Measurements from ENCODE around the gene RHCE.

RHCE gene

DNA sequence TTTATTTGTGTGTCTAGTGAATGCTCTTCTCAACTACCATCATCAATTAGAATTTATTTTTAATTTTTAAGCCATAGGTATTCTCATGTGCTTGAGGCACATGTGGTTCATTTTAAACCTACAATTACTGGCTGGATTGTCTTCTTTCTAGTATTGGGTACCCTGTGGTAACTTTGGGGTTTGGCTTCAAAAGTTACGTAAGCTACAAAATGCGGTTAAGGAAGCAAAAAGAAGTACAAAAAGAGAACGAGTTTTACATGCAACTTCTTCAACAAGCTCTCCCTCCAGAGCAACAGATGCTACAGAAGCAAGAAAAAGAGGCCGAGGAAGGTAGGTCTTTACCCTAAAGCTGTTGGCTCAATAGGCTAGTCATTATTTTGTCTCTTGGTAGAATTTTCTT is 35.9 kb upstream of the RHCE start:
- TF ChIP-seq TAF1 (IDR thresholded peaks at IDR 0.05; ENCODE audit: borderline replicate concordance, insufficient read depth, low read length), result no peak
- TF ChIP-seq, protein P1, sequence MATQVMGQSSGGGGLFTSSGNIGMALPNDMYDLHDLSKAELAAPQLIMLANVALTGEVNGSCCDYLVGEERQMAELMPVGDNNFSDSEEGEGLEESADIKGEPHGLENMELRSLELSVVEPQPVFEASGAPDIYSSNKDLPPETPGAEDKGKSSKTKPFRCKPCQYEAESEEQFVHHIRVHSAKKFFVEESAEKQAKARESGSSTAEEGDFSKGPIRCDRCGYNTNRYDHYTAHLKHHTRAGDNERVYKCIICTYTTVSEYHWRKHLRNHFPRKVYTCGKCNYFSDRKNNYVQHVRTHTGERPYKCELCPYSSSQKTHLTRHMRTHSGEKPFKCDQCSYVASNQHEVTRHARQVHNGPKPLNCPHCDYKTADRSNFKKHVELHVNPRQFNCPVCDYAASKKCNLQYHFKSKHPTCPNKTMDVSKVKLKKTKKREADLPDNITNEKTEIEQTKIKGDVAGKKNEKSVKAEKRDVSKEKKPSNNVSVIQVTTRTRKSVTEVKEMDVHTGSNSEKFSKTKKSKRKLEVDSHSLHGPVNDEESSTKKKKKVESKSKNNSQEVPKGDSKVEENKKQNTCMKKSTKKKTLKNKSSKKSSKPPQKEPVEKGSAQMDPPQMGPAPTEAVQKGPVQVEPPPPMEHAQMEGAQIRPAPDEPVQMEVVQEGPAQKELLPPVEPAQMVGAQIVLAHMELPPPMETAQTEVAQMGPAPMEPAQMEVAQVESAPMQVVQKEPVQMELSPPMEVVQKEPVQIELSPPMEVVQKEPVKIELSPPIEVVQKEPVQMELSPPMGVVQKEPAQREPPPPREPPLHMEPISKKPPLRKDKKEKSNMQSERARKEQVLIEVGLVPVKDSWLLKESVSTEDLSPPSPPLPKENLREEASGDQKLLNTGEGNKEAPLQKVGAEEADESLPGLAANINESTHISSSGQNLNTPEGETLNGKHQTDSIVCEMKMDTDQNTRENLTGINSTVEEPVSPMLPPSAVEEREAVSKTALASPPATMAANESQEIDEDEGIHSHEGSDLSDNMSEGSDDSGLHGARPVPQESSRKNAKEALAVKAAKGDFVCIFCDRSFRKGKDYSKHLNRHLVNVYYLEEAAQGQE (IDR thresholded peaks at IDR 0.05; ENCODE audit: insufficient read depth in 1 of 2, low read depth in 2 of 2, low read length in 2 of 2), result no peak
- no peak for TF ChIP-seq FOXP2 (optimal IDR thresholded peaks at IDR 0.05; ENCODE audit: borderline replicate concordance, extremely low read depth, extremely low read length, insufficient read depth)

DNA sequence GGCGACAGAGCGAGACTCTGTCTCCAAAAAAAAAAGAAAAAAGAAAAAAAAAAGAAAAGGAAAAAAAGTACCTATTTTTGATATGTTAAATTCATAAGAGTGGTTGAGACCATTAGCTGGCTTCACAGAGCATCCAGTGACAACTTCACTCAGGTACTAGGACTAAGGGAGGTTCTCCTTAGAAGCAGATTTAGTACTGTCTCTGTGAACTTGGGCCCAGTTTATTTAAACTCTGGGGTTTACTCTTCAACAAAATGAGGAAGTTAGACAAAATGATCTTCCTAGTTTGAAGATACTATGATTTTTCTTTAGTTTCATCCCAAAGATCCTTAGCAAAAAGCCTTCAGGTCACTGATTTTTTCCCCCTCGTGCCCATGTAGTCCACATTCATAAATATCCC is 31.3 kb upstream of the RHCE start:
- no peak for TF ChIP-seq SIN3A (IDR thresholded peaks at IDR 0.05; ENCODE audit: borderline replicate concordance, insufficient read depth, low read length)
- TF ChIP-seq, protein P1 (IDR thresholded peaks at IDR 0.05; ENCODE audit: insufficient read depth in 1 of 2, low read depth in 2 of 2, low read length in 2 of 2), result no peak
- TF ChIP-seq FOXP2 (optimal IDR thresholded peaks at IDR 0.05; ENCODE audit: borderline replicate concordance, extremely low read depth, extremely low read length, insufficient read depth), result no peak
- TF ChIP-seq TAF1 (IDR thresholded peaks at IDR 0.05; ENCODE audit: borderline replicate concordance, insufficient read depth, low read length), result no peak
- no peak for TF ChIP-seq POLR2AphosphoS5 (IDR thresholded peaks at IDR 0.05; ENCODE audit: low read depth, low read length)

DNA sequence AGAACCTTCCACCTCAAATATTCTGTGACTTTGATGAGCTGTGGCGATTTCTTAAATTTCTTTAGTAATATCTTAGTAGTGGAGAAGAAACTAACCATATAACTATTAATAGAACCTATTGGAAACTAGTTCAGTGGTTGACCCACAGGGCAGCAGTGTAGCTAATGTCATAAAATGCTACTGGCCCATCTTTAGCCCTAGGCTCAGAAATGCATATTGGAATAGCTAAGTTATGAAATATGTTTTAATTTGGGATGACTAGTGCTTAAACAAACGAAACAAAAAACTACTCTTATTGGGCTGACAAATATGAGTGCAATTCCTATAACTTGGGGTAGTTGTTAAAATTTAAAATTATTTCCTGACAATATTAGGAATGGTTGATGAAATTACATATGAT is 30.3 kb upstream of the RHCE start:
- TF ChIP-seq, protein P1 (IDR thresholded peaks at IDR 0.05; ENCODE audit: insufficient read depth in 1 of 2, low read depth in 2 of 2, low read length in 2 of 2), result no peak

DNA sequence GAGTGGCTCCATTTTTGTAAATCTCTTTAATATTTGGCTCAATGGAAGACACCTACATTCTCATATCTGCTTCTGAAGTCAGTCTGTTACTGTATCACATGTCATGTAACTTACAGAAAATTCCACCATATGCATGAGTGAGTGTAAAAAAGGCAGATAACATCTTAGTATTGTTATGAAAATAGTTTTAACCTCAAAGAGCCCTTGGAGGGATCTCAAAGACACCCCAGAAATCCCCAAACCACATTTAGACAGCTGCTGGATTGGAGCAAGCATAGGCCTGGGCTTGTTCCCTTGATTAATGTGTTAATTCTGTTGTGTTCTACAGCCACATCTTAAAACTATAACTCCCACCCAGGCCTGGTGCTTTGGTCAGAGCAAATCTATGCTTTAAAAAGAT is 26.9 kb upstream of the RHCE start:
- TF ChIP-seq POLR2AphosphoS5 (IDR thresholded peaks at IDR 0.05; ENCODE audit: low read depth, low read length), result no peak
- no peak for TF ChIP-seq SIN3A (IDR thresholded peaks at IDR 0.05; ENCODE audit: borderline replicate concordance, insufficient read depth, low read length)
- no peak for TF ChIP-seq FOXP2 (optimal IDR thresholded peaks at IDR 0.05; ENCODE audit: borderline replicate concordance, extremely low read depth, extremely low read length, insufficient read depth)
- TF ChIP-seq TAF1 (IDR thresholded peaks at IDR 0.05; ENCODE audit: borderline replicate concordance, insufficient read depth, low read length), result no peak
- TF ChIP-seq, protein P1 (IDR thresholded peaks at IDR 0.05; ENCODE audit: insufficient read depth in 1 of 2, low read depth in 2 of 2, low read length in 2 of 2), result no peak

DNA sequence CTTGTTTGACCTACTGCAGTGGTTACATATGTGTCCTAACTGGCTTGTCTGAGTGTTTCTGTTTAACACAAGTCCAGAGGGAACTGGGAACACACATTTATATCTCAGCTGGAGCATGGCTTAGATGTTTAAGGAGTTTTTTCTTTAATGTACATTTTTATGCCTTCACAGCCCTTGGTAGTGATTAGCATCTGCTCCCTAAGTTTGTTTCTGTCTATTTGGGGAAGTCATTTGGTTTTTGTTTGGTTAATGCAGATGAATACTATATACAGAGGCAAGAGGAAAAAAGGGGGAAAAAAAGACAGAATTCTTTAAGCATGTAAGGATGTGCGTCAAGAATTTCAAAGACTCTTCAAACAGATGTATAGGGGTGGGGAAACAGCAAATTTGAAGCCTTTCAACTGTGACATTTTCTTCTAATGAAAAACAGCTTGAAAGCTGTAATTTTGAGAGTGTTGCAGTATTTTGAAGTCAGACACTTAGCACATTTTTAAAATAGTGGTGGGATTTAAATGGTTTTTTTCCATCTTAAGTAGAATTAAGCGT is 25.4 kb upstream of the RHCE start:
- TF ChIP-seq TAF1 (IDR thresholded peaks at IDR 0.05; ENCODE audit: borderline replicate concordance, insufficient read depth, low read length), result no peak
- TF ChIP-seq SIN3A (IDR thresholded peaks at IDR 0.05; ENCODE audit: borderline replicate concordance, insufficient read depth, low read length), result no peak
- TF ChIP-seq FOXP2 (optimal IDR thresholded peaks at IDR 0.05; ENCODE audit: borderline replicate concordance, extremely low read depth, extremely low read length, insufficient read depth), result no peak
- TF ChIP-seq, protein P1 (IDR thresholded peaks at IDR 0.05; ENCODE audit: insufficient read depth in 1 of 2, low read depth in 2 of 2, low read length in 2 of 2), result no peak
- TF ChIP-seq POLR2AphosphoS5 (IDR thresholded peaks at IDR 0.05; ENCODE audit: low read depth, low read length), result no peak

All from PFSK-1 (cell line).